Upper lobe of left lung (tissue), 6 donors: Measurements from ENCODE around the gene TOGARAM1. TPM values are rescaled to one million over a fixed set of nuclear protein-coding genes. Genes with fewer than 3 reads are reported as not detected.

ENCODE experiments used
- ATAC-seq, 2 donors: fragments of 200-7000 bp; cut with Tn5 transposase; one replicate each; pipeline ENCODE4 v1.9.1; 2022; ENCODE audit warnings: mild to moderate bottlenecking in 2 of 2, moderate library complexity in 2 of 2; ENCODE audit not compliant: low FRiP score in 2 of 2
- DNase-seq, 2 donors: peaks; one replicate each; pipeline ENCODE4 v3.0.0-alpha.2; 2019 to 2020
- H3K27ac ChIP-seq, 4 donors: fragments of 200-600 bp; sonication (generic); one replicate each; pipeline ENCODE4 v1.5.1; 2016 to 2019
- H3K27me3 ChIP-seq, 4 donors: fragments of 200-600 bp; sonication (generic); one replicate each; pipeline ENCODE4 v1.5.1; 2017 to 2019
- H3K36me3 ChIP-seq, 4 donors: fragments of 200-600 bp; sonication (generic); one replicate each; pipeline ENCODE4 v1.5.1; 2016 to 2019
- H3K4me1 ChIP-seq, 4 donors: fragments of 200-600 bp; sonication (generic); one replicate each; pipeline ENCODE4 v1.5.1; 2018 to 2019
- H3K4me3 ChIP-seq, 4 donors: fragments of 200-600 bp; sonication (generic); one replicate each; pipeline ENCODE4 v1.5.1; 2017 to 2019; ENCODE audit warnings: mild to moderate bottlenecking in 2 of 4, moderate library complexity in 1 of 4
- H3K9me3 ChIP-seq, 4 donors: fragments of 200-600 bp; sonication (generic); one replicate each; pipeline ENCODE4 v1.5.1; 2018 to 2019
- EP300 ChIP-seq, 4 donors: sonication (generic); formaldehyde crosslinking; IDR thresholded peaks; one replicate each; pipeline ENCODE4 v1.5.1; 2017; ENCODE audit warnings: antibody characterized with exemption in 4 of 4, control low read depth in 2 of 4
- POLR2A ChIP-seq, 4 donors: fragments of 450-650 bp; IDR thresholded peaks; one replicate each; pipeline ENCODE4 v1.5.1; 2016 to 2017; ENCODE audit warnings: antibody characterized with exemption in 4 of 4, mild to moderate bottlenecking in 2 of 4
- POLR2AphosphoS5 ChIP-seq, 2 donors: sonication (generic); formaldehyde crosslinking; IDR thresholded peaks; one replicate each; pipeline ENCODE4 v1.5.1; 2017; ENCODE audit warnings: antibody characterized with exemption in 2 of 2
- WGBS, 2 donors: methylation state at CpG; one replicate each; pipeline ENCODE4 v1.1.5; 2017 to 2018; 5-methylcytosine and 5-hydroxymethylcytosine counted together
- total RNA-seq, 6 donors: library from RNA; depleted of rRNA in 4 of 6; stranded (reverse); fragments of >200 nt in 4 of 6; gene quantifications; one replicate each; pipeline versions ENCODE4 v1.1.0 to v1.2.1, GENCODE V29; 2016 to 2021
- TF ChIP-seq, protein P1 (sequence below), 6 experiments: fragments of 450-650 bp in 4 of 6; fragments of 200-600 bp in 2 of 6; sonication (generic) in 2 of 6; IDR thresholded peaks; one replicate each; pipeline ENCODE4 v1.5.1; 2016 to 2019; ENCODE audit warnings: antibody characterized with exemption in 6 of 6
- donor health status: DM: no; HTN: no; CAD: no; lungs with moderate emphysema.
- donor health status: DM: no; HTN: yes; CAD: no; lungs with severe emphysema.

TOGARAM1 gene
- total RNA-seq, 6 donors from 2014 or later, result 11.3 to 42.3 (median 16.2) TPM

DNA sequence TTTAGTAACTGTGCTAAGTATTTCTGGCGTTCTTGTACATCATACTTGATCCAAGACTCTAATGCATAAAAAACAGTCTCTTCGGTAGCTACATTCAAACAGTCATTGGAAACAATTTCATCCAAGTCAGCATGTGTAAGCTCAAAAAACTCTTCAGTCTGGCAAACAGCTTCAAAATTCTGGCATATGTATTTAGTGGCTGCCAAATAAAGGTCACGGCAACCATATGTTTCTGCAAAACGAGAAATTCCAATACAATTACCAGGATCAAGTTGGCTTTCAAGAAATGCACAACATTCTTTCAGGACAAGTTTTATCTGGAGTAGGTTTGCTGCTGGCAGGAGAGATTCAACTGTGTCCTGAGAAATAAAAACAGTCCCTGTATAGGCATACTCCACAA lies 16.7 kb upstream of the TOGARAM1 start:
- WGBS, 2 donors, result 79 to 88% methylated on average over 4 of the region's 4 CpGs
- Histone ChIP-seq H3K4me3 (no peak overlapping the region), H3K27me3 (no peaks in the 10 kb centered on the region), H3K9me3 (no peaks in the 10 kb centered on the region), H3K36me3 (peaks cover 7 to 54% (median 15%) of the 10 kb centered on the region in 4 donors), H3K4me1 (no peaks in the 10 kb centered on the region), H3K27ac (no peak overlapping the region)
- TF ChIP-seq POLR2A (IDR thresholded peaks at IDR 0.05) (no peak), POLR2AphosphoS5 (IDR thresholded peaks at IDR 0.05) (no peak), EP300 (IDR thresholded peaks at IDR 0.05) (no peak)
- TF ChIP-seq, protein P1, sequence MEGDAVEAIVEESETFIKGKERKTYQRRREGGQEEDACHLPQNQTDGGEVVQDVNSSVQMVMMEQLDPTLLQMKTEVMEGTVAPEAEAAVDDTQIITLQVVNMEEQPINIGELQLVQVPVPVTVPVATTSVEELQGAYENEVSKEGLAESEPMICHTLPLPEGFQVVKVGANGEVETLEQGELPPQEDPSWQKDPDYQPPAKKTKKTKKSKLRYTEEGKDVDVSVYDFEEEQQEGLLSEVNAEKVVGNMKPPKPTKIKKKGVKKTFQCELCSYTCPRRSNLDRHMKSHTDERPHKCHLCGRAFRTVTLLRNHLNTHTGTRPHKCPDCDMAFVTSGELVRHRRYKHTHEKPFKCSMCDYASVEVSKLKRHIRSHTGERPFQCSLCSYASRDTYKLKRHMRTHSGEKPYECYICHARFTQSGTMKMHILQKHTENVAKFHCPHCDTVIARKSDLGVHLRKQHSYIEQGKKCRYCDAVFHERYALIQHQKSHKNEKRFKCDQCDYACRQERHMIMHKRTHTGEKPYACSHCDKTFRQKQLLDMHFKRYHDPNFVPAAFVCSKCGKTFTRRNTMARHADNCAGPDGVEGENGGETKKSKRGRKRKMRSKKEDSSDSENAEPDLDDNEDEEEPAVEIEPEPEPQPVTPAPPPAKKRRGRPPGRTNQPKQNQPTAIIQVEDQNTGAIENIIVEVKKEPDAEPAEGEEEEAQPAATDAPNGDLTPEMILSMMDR (IDR thresholded peaks at IDR 0.05), result no peak
- ATAC-seq (no peak), DNase-seq (no peak)

DNA sequence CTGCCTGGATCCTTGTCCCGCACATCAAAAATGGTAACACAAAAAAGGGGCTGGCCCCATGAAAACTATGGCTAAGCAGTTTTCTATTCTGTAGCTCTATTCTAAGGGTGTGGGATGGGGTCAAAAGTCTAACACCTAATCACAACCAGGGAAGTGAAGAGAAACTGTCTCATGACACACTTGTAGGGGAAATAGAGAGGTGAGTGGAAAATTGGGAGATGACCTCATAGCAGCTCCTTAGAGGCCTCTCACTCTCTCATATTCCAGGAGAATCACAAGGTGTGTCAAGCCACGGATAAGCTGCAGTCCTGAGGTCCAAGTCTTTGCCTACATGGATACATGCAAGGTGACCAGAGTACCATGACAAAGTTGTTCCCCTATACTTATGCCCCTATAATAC lies 10.9 kb upstream of the TOGARAM1 start:
- WGBS, 2 donors, result 93 to 98% methylated on average over 2 of the region's 2 CpGs
- TF ChIP-seq POLR2A (IDR thresholded peaks at IDR 0.05) (no peak), POLR2AphosphoS5 (IDR thresholded peaks at IDR 0.05) (no peak), EP300 (IDR thresholded peaks at IDR 0.05) (no peak)
- TF ChIP-seq, protein P1 (IDR thresholded peaks at IDR 0.05), result no peak
- ATAC-seq (no peak), DNase-seq (no peak)
- Histone ChIP-seq H3K36me3 (peaks cover 0 to 16% (median 0%) of the 10 kb centered on the region in 4 donors), H3K27me3 (no peaks in the 10 kb centered on the region), H3K4me3 (no peak overlapping the region), H3K9me3 (no peaks in the 10 kb centered on the region), H3K4me1 (peaks cover 0 to 6% (median 4%) of the 10 kb centered on the region in 4 donors), H3K27ac (no peak overlapping the region)

DNA sequence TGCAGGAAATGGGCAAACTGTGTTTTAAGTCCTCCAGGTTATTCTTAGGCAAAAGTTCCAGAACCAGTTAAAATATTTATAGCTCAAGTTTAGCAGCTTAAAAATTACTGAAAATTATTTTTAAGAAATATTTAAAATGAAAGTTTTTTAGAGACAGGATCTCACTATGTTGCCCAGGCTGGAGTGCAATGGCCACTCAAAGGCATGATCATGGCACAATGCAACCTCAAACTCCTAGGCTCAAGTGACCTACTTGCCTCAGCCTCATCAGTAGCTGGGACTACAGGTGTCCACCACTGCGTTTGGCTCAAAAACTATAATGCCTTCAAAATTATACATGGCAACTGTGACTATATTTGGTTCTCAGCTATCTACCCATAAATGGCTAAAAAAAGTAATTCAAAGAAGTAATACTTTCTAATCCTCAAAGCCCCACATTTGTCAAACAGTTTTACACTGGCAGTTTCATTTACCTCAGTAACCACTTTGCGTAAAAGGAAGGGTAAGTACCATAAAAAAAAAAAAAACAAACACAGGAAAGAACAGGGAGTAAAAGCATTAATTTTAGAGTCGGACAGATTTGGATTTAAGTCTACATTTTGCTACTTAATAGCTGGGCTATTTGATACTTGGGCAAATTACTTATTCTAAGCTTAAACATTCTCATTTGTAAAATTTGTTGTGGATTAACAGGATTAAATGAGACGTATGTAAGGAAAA lies 9.4 kb upstream of the TOGARAM1 start:
- ATAC-seq, result no peak
- H3K27me3 ChIP-seq, result no peaks in the 10 kb centered on the region
- 82 to 86% methylated on average over 4 of the region's 4 CpGs for WGBS, 2 donors
- no peak overlapping the region for H3K27ac ChIP-seq
- no peak overlapping the region for H3K4me3 ChIP-seq
- no peaks in the 10 kb centered on the region for H3K9me3 ChIP-seq
- H3K36me3 ChIP-seq, result peaks cover 0 to 11% (median 0%) of the 10 kb centered on the region in 4 donors
- DNase-seq, result no peak
- no peak for TF ChIP-seq POLR2AphosphoS5 (IDR thresholded peaks at IDR 0.05)
- TF ChIP-seq POLR2A (IDR thresholded peaks at IDR 0.05), result no peak
- no peak for TF ChIP-seq EP300 (IDR thresholded peaks at IDR 0.05)
- TF ChIP-seq, protein P1 (IDR thresholded peaks at IDR 0.05), result no peak
- peaks cover under 1 to 7% (median 4%) of the 10 kb centered on the region in 4 donors for H3K4me1 ChIP-seq

DNA sequence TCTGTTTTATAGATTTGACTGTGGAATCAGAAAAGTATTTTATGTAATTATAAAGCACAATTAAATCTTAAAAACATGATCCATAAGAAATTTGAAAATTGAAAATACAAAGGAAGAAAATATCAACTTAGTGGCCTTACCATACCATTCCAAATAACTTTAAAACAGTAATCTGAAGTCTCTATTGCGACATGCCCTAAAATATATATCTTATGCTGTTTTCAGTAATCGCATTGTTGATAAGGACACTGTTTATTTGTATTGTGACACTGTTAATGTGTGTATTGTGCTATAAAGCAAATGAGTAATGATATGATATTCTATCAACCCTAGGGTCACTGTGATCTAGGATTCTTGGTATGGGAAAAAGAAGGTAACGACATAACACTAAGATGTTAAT lies 7.2 kb upstream of the TOGARAM1 start:
- H3K27ac ChIP-seq, result no peak overlapping the region
- H3K9me3 ChIP-seq, result no peaks in the 10 kb centered on the region
- TF ChIP-seq, protein P1 (IDR thresholded peaks at IDR 0.05), result no peak
- TF ChIP-seq POLR2AphosphoS5 (IDR thresholded peaks at IDR 0.05) (no peak), EP300 (IDR thresholded peaks at IDR 0.05) (no peak), POLR2A (IDR thresholded peaks at IDR 0.05) (no peak)
- 95 to 100% methylated on average over 3 of the region's 3 CpGs for WGBS, 2 donors
- H3K4me3 ChIP-seq, result no peak overlapping the region
- peaks cover 0 to 9% (median 0%) of the 10 kb centered on the region in 4 donors for H3K36me3 ChIP-seq
- DNase-seq (no peak), ATAC-seq (no peak)
- no peaks in the 10 kb centered on the region for H3K27me3 ChIP-seq
- H3K4me1 ChIP-seq, result peaks cover 16 to 27% (median 20%) of the 10 kb centered on the region in 4 donors

DNA sequence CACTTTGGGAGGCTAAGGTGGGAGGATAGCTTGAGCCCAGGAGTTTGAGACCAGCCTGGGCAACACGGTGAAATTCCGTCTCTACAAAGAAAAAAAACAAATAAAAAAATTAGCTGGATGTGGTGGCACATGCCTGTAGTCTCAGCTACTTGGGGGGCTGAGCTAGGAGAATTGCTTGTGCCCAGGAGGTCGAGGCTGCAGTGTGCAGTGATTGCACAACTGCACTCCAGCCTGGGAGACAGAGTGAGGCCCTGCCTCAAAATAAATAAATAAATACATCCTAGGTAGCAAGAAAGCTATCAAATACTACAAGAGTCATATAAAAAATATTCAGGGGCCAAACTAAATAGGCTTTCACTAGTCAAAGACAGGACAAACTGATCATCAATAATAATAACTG lies 6.5 kb upstream of the TOGARAM1 start:
- WGBS, 2 donors, result 67 to 80% methylated on average over 3 of the region's 3 CpGs
- H3K36me3 ChIP-seq, result peaks cover 0 to 9% (median 0%) of the 10 kb centered on the region in 4 donors
- H3K27me3 ChIP-seq, result no peaks in the 10 kb centered on the region
- no peak overlapping the region for H3K4me3 ChIP-seq
- TF ChIP-seq EP300 (IDR thresholded peaks at IDR 0.05), result no peak
- TF ChIP-seq POLR2A (IDR thresholded peaks at IDR 0.05), result no peak
- no peak for TF ChIP-seq POLR2AphosphoS5 (IDR thresholded peaks at IDR 0.05)
- TF ChIP-seq, protein P1 (IDR thresholded peaks at IDR 0.05), result no peak
- ATAC-seq (no peak), DNase-seq (no peak)
- H3K9me3 ChIP-seq, result no peaks in the 10 kb centered on the region
- peaks cover 23 to 35% (median 27%) of the 10 kb centered on the region in 4 donors for H3K4me1 ChIP-seq
- H3K27ac ChIP-seq, result no peak overlapping the region
